Measurements from ENCODE around the gene RPS6KA3.

RPS6KA3 gene

GRCh38 chrX:20284444-20284843 lies 17.7 kb upstream of the RPS6KA3 start:
- Histone ChIP-seq H3K79me2 (ENCODE audit: low read length) (no peaks in the 10 kb centered on the region), H3K27ac (ENCODE audit: low read length) (no peak overlapping the region), H3K36me3 (replicated peaks; ENCODE audit: low read depth, low read length) (no peaks in the 10 kb centered on the region), H3K4me1 (ENCODE audit: low read length) (no peaks in the 10 kb centered on the region), H3K9me3 (ENCODE audit: insufficient read depth, low read length) (no peaks in the 10 kb centered on the region), H3K27me3 (ENCODE audit: low read depth, low read length) (no peaks in the 10 kb centered on the region), H2AFZ (ENCODE audit: low read depth, low read length) (no peak overlapping the region), H4K20me1 (ENCODE audit: insufficient read depth, low read length) (no peaks in the 10 kb centered on the region), H3K4me3 (ENCODE audit: low read length) (no peak overlapping the region), H3K4me2 (ENCODE audit: low read length) (no peak overlapping the region), H3K9ac (ENCODE audit: low read length) (no peak overlapping the region)
- TF ChIP-seq CTCF (IDR thresholded peaks at IDR 0.05; ENCODE audit: low read depth, low read length), result no peak
- TF ChIP-seq EZH2phosphoT487 (IDR thresholded peaks at IDR 0.05; ENCODE audit: low read depth), result no peak

DNA sequence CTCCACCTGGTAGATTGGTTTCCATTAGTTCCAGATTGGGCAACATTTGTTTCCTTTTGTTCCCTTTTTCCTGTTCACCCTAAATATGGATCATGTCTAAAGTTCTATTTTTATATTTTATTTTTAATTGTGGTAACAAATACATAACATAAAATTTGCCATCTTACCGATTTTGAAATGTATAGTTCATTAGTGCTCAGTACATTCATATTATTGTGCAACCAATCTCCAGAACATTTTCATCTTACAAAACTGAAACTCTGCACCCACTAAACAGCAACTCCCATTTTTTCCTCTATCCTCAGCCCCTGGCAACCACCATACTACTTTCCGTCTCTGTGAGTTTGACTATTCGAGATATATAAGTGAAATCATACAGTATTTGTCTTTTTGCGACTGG lies 14.2 kb upstream of the RPS6KA3 start:
- no peaks in the 10 kb centered on the region for H3K9me3 ChIP-seq (ENCODE audit: insufficient read depth, low read length)
- H3K9ac ChIP-seq (ENCODE audit: low read length), result no peak overlapping the region
- no peaks in the 10 kb centered on the region for H3K36me3 ChIP-seq (replicated peaks; ENCODE audit: low read depth, low read length)
- H2AFZ ChIP-seq (ENCODE audit: low read depth, low read length), result no peak overlapping the region
- no peaks in the 10 kb centered on the region for H3K4me1 ChIP-seq (ENCODE audit: low read length)
- H3K4me2 ChIP-seq (ENCODE audit: low read length), result no peak overlapping the region
- no peaks in the 10 kb centered on the region for H4K20me1 ChIP-seq (ENCODE audit: insufficient read depth, low read length)
- TF ChIP-seq EZH2phosphoT487 (IDR thresholded peaks at IDR 0.05; ENCODE audit: low read depth), result no peak
- TF ChIP-seq CTCF (IDR thresholded peaks at IDR 0.05; ENCODE audit: low read depth, low read length), result no peak
- H3K27me3 ChIP-seq (ENCODE audit: low read depth, low read length), result no peaks in the 10 kb centered on the region
- no peak overlapping the region for H3K4me3 ChIP-seq (ENCODE audit: low read length)
- H3K27ac ChIP-seq (ENCODE audit: low read length), result no peak overlapping the region
- no peaks in the 10 kb centered on the region for H3K79me2 ChIP-seq (ENCODE audit: low read length)

DNA sequence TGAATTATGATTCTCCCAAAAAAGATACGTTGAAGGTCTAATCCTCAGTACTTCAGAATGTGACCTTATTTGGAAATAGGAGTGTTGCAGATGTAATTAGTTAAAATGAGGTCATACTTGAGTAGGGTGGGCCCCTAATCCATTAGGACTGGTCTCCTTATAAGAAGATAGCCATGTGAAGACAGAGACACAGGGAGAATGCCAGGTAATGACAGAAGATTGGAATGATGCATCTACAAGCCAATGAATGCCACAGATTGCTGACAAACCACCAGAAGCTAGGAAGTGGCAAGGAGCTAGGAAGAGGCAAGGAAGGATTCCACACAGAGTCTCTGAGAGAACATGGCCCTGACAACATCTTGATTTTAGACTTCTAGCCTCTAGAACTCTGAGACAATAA lies 7.4 kb upstream of the RPS6KA3 start:
- Histone ChIP-seq H2AFZ (ENCODE audit: low read depth, low read length) (no peak overlapping the region), H3K36me3 (replicated peaks; ENCODE audit: low read depth, low read length) (no peaks in the 10 kb centered on the region), H3K9me3 (ENCODE audit: insufficient read depth, low read length) (no peaks in the 10 kb centered on the region), H3K27ac (ENCODE audit: low read length) (no peak overlapping the region), H3K9ac (ENCODE audit: low read length) (no peak overlapping the region), H3K4me1 (ENCODE audit: low read length) (no peaks in the 10 kb centered on the region), H3K4me2 (ENCODE audit: low read length) (no peak overlapping the region), H3K79me2 (ENCODE audit: low read length) (no peaks in the 10 kb centered on the region), H4K20me1 (ENCODE audit: insufficient read depth, low read length) (no peaks in the 10 kb centered on the region), H3K4me3 (ENCODE audit: low read length) (no peak overlapping the region), H3K27me3 (ENCODE audit: low read depth, low read length) (no peaks in the 10 kb centered on the region)
- TF ChIP-seq EZH2phosphoT487 (IDR thresholded peaks at IDR 0.05; ENCODE audit: low read depth), result no peak
- TF ChIP-seq CTCF (IDR thresholded peaks at IDR 0.05; ENCODE audit: low read depth, low read length), result no peak

DNA sequence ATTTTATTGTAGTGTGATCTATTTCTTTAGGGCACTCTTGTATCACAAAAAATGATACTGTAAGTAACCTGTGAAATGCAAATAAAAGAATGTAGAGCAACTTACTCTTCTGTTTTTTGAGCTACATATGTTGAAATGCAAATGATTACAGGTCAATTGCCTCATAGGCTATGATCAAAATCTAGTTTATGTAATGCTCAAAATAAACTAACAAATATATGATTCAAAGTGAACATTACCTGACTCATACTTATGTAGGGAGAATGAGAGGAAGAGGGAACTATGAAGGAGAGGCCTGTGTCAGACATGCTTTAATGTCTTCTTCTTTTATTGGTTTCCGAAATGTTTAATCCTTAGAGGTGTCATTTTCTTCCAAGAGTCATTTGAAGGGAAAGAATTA lies 5.0 kb upstream of the RPS6KA3 start:
- no peak overlapping the region for H3K4me2 ChIP-seq (ENCODE audit: low read length)
- no peaks in the 10 kb centered on the region for H3K4me1 ChIP-seq (ENCODE audit: low read length)
- H3K36me3 ChIP-seq (replicated peaks; ENCODE audit: low read depth, low read length), result no peaks in the 10 kb centered on the region
- H4K20me1 ChIP-seq (ENCODE audit: insufficient read depth, low read length), result no peaks in the 10 kb centered on the region
- H3K4me3 ChIP-seq (ENCODE audit: low read length), result no peak overlapping the region
- no peak overlapping the region for H3K27ac ChIP-seq (ENCODE audit: low read length)
- H3K9me3 ChIP-seq (ENCODE audit: insufficient read depth, low read length), result no peaks in the 10 kb centered on the region
- H3K27me3 ChIP-seq (ENCODE audit: low read depth, low read length), result no peaks in the 10 kb centered on the region
- TF ChIP-seq EZH2phosphoT487 (IDR thresholded peaks at IDR 0.05; ENCODE audit: low read depth) (no peak), CTCF (IDR thresholded peaks at IDR 0.05; ENCODE audit: low read depth, low read length) (no peak)
- H3K79me2 ChIP-seq (ENCODE audit: low read length), result no peaks in the 10 kb centered on the region
- H2AFZ ChIP-seq (ENCODE audit: low read depth, low read length), result no peak overlapping the region
- H3K9ac ChIP-seq (ENCODE audit: low read length), result no peak overlapping the region

All from OCI-LY3 (cell line).